Neuronal stem cell (in vitro differentiated cells): ENCODE measurements around the gene PPP1CA.

ENCODE experiments used
- DNase-seq: peaks from one replicate; pipeline ENCODE4 v3.0.0-alpha.2; 2013; ENCODE audit warnings: low spot score
- H2AFZ ChIP-seq: one replicate; pipeline ENCODE4 v1.6.1; 2013; ENCODE audit warnings: mild to moderate bottlenecking, low read length, inconsistent platforms
- H2AK5ac ChIP-seq: 2 replicates; pipeline ENCODE4 v1.6.1; 2013; ENCODE audit warnings: low read depth, mild to moderate bottlenecking, inconsistent platforms, low read length, moderate library complexity, mixed read lengths
- H2BK120ac ChIP-seq: 2 replicates; pipeline ENCODE4 v1.6.1; 2013; ENCODE audit warnings: low read depth, mild to moderate bottlenecking, inconsistent platforms, low read length, moderate library complexity, mixed read lengths
- H2BK12ac ChIP-seq: one replicate; pipeline ENCODE4 v1.6.1; 2013; ENCODE audit warnings: low read length, inconsistent platforms
- H2BK15ac ChIP-seq: 2 replicates; pipeline ENCODE4 v1.6.1; 2013; ENCODE audit warnings: mild to moderate bottlenecking, low read length, inconsistent platforms, mixed read lengths
- H2BK5ac ChIP-seq: one replicate; pipeline ENCODE4 v1.6.1; 2013; ENCODE audit warnings: inconsistent platforms, mild to moderate bottlenecking, low read length, moderate library complexity
- H3K14ac ChIP-seq: one replicate; pipeline ENCODE4 v1.6.1; 2013; ENCODE audit warnings: low read length, inconsistent platforms
- H3K18ac ChIP-seq: 2 replicates; pipeline ENCODE4 v1.6.1; 2013; ENCODE audit warnings: low read length, inconsistent platforms
- H3K23ac ChIP-seq: 2 replicates; pipeline ENCODE4 v1.6.1; 2013; ENCODE audit warnings: low read depth, mild to moderate bottlenecking, mixed read lengths, low read length, inconsistent platforms; ENCODE audit not compliant: poor library complexity
- H3K27ac ChIP-seq: replicated peaks from 3 replicates; pipeline ENCODE4 v1.5.1; 2013; ENCODE audit warnings: low read length, inconsistent platforms
- H3K27me3 ChIP-seq, 3 experiments: 2 replicates each; pipeline ENCODE4 v1.6.1; 2013; ENCODE audit warnings: low read length in 3 of 3, mild to moderate bottlenecking in 2 of 3, inconsistent platforms in 1 of 3, low read depth in 1 of 3, mixed read lengths in 1 of 3, moderate library complexity in 1 of 3; ENCODE audit not compliant: control insufficient read depth in 3 of 3, insufficient read depth in 3 of 3
- H3K36me3 ChIP-seq, 2 donors: replicated peaks in 1 of 2; 2 replicates each; pipeline ENCODE4 v1.6.1; 2013; ENCODE audit warnings: low read length in 2 of 2; ENCODE audit not compliant: control insufficient read depth in 2 of 2, insufficient read depth in 2 of 2
- H3K4ac ChIP-seq: 2 replicates; pipeline ENCODE4 v1.6.1; 2013; ENCODE audit warnings: inconsistent platforms, mild to moderate bottlenecking, low read length, moderate library complexity
- H3K4me1 ChIP-seq, 2 donors: 1 replicate in 1 of 2; 2 replicates in 1 of 2; pipeline ENCODE4 v1.6.1; 2013; ENCODE audit warnings: low read length in 2 of 2, low read depth in 1 of 2; ENCODE audit not compliant: control insufficient read depth in 2 of 2, insufficient read depth in 1 of 2
- H3K4me2 ChIP-seq: one replicate; pipeline ENCODE4 v1.6.1; 2013; ENCODE audit warnings: mild to moderate bottlenecking, low read length, inconsistent platforms; ENCODE audit not compliant: insufficient read depth, poor library complexity, severe bottlenecking
- H3K4me3 ChIP-seq, 2 donors: 2 replicates each; pipeline ENCODE4 v1.5.1; 2013; ENCODE audit warnings: low read length in 2 of 2, mild to moderate bottlenecking in 2 of 2, inconsistent platforms in 1 of 2, moderate library complexity in 1 of 2
- H3K79me1 ChIP-seq: one replicate; pipeline ENCODE4 v1.6.1; 2013; ENCODE audit warnings: low read depth, mild to moderate bottlenecking, inconsistent platforms, low read length, moderate library complexity
- H3K9ac ChIP-seq: one replicate; pipeline ENCODE4 v1.6.1; 2013; ENCODE audit warnings: mild to moderate bottlenecking, low read depth, low read length, inconsistent platforms; ENCODE audit not compliant: poor library complexity
- H3K9me3 ChIP-seq, 2 donors: replicated peaks in 1 of 2; 2 replicates each; pipeline versions ENCODE3 to v1.6.1; 2013; ENCODE audit warnings: low read length in 2 of 2, mild to moderate bottlenecking in 2 of 2, inconsistent platforms in 1 of 2, low read depth in 1 of 2, mixed read lengths in 1 of 2, moderate library complexity in 1 of 2; ENCODE audit not compliant: control insufficient read depth in 2 of 2, insufficient read depth in 1 of 2
- H4K8ac ChIP-seq: one replicate; pipeline ENCODE4 v1.6.1; 2013; ENCODE audit warnings: low read depth, mild to moderate bottlenecking, inconsistent platforms, low read length, moderate library complexity
- H4K91ac ChIP-seq: one replicate; pipeline ENCODE4 v1.6.1; 2013; ENCODE audit warnings: low read length, low read depth, mild to moderate bottlenecking, inconsistent platforms; ENCODE audit not compliant: poor library complexity
- WGBS, 2 donors: extraction: QIAGEN DNeasy Blood & Tissue Kit; methylation state at CpG; one replicate each; pipeline ENCODE4 v1.1.7; 2013; ENCODE audit warnings: missing lambda C conversion rate in 2 of 2, mixed read lengths in 1 of 2; ENCODE audit not compliant: insufficient read length in 2 of 2, insufficient replicate concordance in 1 of 2; ENCODE audit errors: extremely low coverage in 2 of 2; 5-methylcytosine and 5-hydroxymethylcytosine counted together

The PPP1CA gene

GRCh38 chr11:67352546-67353316 is 48.9 kb downstream of the PPP1CA start:
- Histone ChIP-seq H3K9me3 (no peaks in the 10 kb centered on the region), H3K14ac (no peak overlapping the region), H2AFZ (peak overlapping the region; percentile 97), H3K27ac (peak overlapping the region; percentile 80), H3K79me1 (peaks cover 1% of the 10 kb centered on the region), H3K4me3 (peak overlapping the region; percentile 68 to 87), H3K9ac (peak overlapping the region; percentile 95), H3K27me3 (no peaks in the 10 kb centered on the region), H2BK12ac (peak overlapping the region; percentile 95), H3K36me3 (no peaks in the 10 kb centered on the region), H4K8ac (no peak overlapping the region), H3K4ac (no peak overlapping the region), H2AK5ac (no peak overlapping the region), H3K4me2 (peak overlapping the region; percentile 85), H3K23ac (peak overlapping the region; percentile 75), H3K18ac (peak overlapping the region; percentile 94), H2BK5ac (no peak overlapping the region), H3K4me1 (peaks cover 22 to 26% of the 10 kb centered on the region in 2 donors), H2BK120ac (no peak overlapping the region), H2BK15ac (peak overlapping the region; percentile 57), H4K91ac (no peak overlapping the region)
- WGBS, 2 donors, result no CpG with 5 or more reads among the region's 25 CpGs
- no peak for DNase-seq

DNA sequence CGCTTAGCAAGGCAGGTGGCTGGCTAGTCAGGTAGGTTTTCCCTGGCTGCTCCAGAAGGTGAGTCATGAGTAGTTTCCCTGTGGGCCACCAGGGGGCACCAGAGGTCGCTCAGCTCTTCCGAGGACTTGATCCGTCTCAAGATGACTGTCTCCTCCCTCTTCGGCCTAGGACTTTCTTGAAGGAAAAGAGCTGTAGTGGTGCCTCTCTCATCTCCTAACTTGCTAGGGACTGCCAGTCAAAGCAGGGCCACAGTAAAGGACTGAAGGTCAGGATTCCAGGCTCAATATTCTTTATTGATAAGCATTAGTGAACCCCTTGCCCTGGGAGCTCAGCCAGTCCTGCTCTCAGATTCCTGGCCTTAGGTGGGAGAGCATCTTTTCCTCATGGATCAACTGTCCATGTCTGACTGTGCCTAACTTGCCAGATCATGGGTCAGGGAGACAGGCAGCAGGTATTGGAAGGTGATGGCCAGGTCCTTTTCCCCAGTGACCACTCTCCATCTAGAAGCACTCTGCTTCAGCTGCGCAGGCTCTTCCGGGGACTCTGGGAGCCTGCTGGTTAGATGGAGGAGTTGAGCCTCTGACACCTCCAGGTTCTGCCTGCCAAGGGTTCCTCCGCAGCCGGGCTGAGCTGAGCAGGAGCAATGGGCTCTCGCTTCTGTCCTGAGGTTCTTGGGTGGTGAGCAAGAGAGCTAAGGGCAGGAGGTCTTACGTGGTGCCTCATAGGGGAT is 50.2 kb downstream of the PPP1CA start:
- Histone ChIP-seq H3K4me1 (peaks cover 18 to 20% of the 10 kb centered on the region in 2 donors), H3K14ac (no peak overlapping the region), H3K4me2 (no peak overlapping the region), H3K9ac (no peak overlapping the region), H3K27ac (no peak overlapping the region), H3K36me3 (no peaks in the 10 kb centered on the region), H2BK5ac (no peak overlapping the region), H2BK12ac (no peak overlapping the region), H2BK15ac (no peak overlapping the region), H4K8ac (no peak overlapping the region), H2AFZ (peak overlapping the region; percentile 27), H3K18ac (no peak overlapping the region), H2BK120ac (no peak overlapping the region), H3K23ac (no peak overlapping the region), H3K9me3 (no peaks in the 10 kb centered on the region), H3K79me1 (peaks cover 1% of the 10 kb centered on the region), H3K27me3 (no peaks in the 10 kb centered on the region), H2AK5ac (no peak overlapping the region), H4K91ac (no peak overlapping the region), H3K4me3 (no peak overlapping the region), H3K4ac (no peak overlapping the region)
- no peak for DNase-seq
- no CpG with 5 or more reads among the region's 11 CpGs for WGBS, 2 donors

DNA sequence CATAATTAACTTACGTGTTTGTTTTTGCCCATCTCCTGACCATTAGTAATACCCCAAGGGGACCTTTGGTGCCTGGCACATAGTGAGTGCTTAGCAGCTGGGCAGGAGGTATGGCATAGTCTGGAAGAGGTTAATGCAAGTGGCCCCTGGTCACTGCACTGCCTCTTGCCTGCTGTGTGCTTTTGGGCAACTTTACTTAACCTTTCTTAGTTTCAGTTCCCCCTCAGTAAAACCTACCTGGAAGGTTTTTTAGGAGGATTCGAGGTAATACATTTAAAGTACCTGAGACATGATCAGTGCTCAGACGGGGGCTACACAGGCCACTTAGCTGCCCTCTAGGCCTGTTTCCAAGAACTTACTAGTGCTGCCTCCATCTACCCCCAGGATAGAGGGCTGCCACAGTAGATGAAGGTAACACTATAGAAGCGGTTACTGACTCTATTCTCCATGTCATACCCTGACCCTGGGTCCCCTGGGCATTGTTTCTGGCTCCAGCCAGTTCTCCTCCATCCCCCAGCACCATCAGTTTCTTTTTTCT is 51.7 kb downstream of the PPP1CA start:
- Histone ChIP-seq H3K4me2 (no peak overlapping the region), H2BK15ac (no peak overlapping the region), H3K9ac (no peak overlapping the region), H2AFZ (no peak overlapping the region), H3K27ac (no peak overlapping the region), H3K23ac (no peak overlapping the region), H4K91ac (no peak overlapping the region), H3K9me3 (no peaks in the 10 kb centered on the region), H2AK5ac (no peak overlapping the region), H3K27me3 (no peaks in the 10 kb centered on the region), H3K18ac (no peak overlapping the region), H3K4me1 (peaks cover 14 to 23% of the 10 kb centered on the region in 2 donors), H3K36me3 (no peaks in the 10 kb centered on the region), H3K4me3 (no peak overlapping the region), H2BK120ac (no peak overlapping the region), H2BK12ac (no peak overlapping the region), H4K8ac (no peak overlapping the region), H3K14ac (no peak overlapping the region), H3K79me1 (peaks cover 1% of the 10 kb centered on the region), H2BK5ac (no peak overlapping the region), H3K4ac (no peak overlapping the region)
- no peak for DNase-seq
- WGBS, 2 donors, result no CpG with 5 or more reads among the region's 4 CpGs

- H3K23ac ChIP-seq, result no peak overlapping the region
- H2BK15ac ChIP-seq, result no peak overlapping the region
- H3K27ac ChIP-seq, result no peak overlapping the region
- no peak overlapping the region for H2BK5ac ChIP-seq
- H4K91ac ChIP-seq, result no peak overlapping the region
- H4K8ac ChIP-seq, result no peak overlapping the region
- H2BK120ac ChIP-seq, result no peak overlapping the region
- no peak for DNase-seq
- H3K14ac ChIP-seq, result no peak overlapping the region
- H3K4ac ChIP-seq, result no peak overlapping the region
- H3K27me3 ChIP-seq, result no peaks in the 10 kb centered on the region
- H2AK5ac ChIP-seq, result no peak overlapping the region
- H3K18ac ChIP-seq, result no peak overlapping the region
- WGBS, 2 donors, result no CpG with 5 or more reads among the region's 2 CpGs
- H2BK12ac ChIP-seq, result no peak overlapping the region
- peaks cover 1% of the 10 kb centered on the region for H3K79me1 ChIP-seq
- no peak overlapping the region for H2AFZ ChIP-seq
- no peaks in the 10 kb centered on the region for H3K9me3 ChIP-seq
- H3K4me1 ChIP-seq, result peaks cover 9 to 17% of the 10 kb centered on the region in 2 donors
- H3K4me3 ChIP-seq, result no peak overlapping the region
- H3K36me3 ChIP-seq, result no peaks in the 10 kb centered on the region
- no peak overlapping the region for H3K4me2 ChIP-seq
- no peak overlapping the region for H3K9ac ChIP-seq
Observed at GRCh38 chr11:67349457-67349856, 52.2 kb downstream of the PPP1CA start.
